Tibial nerve (tissue), 3 donors: Measurements from ENCODE around the gene PPM1H.

Experiments used
- CTCF ChIP-seq, 5 experiments: fragments of 200-600 bp in 3 of 5; fragments of 450-650 bp in 2 of 5; sonication (generic) in 3 of 5; IDR thresholded peaks; one replicate each; pipeline ENCODE4 v1.5.1; 2016 to 2019; ENCODE audit warnings: antibody characterized with exemption in 5 of 5, mild to moderate bottlenecking in 3 of 5, moderate library complexity in 2 of 5
- POLR2A ChIP-seq, 2 donors: fragments of 450-650 bp; IDR thresholded peaks; one replicate each; pipeline ENCODE4 v1.6.1; 2017; ENCODE audit warnings: antibody characterized with exemption in 2 of 2, mild to moderate bottlenecking in 2 of 2, moderate library complexity in 2 of 2

DNA sequence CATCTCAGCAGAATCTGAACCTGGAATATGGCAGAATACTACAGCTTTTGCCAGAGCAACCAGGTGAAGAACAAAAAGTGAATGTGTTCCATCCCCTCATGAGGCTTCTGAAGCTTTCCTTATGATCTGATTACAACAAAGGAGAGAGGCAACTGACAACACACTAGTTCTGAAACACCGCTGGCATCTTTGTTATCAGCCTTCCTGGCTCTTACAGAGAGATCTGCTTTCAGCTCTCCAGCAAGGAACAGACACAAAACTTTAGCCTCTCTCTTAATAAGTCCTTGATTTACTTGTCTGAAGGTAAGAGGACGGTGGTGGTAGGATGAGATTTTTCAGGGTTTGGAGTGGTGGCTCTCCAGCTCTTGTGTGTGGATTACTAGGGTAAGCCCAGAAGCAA lies 227.0 kb downstream of the PPM1H start:
- TF ChIP-seq CTCF (IDR thresholded peaks at IDR 0.05), result no peak
- TF ChIP-seq POLR2A (IDR thresholded peaks at IDR 0.05), result no peak
